SK-N-SH treated with all-trans-retinoic acid at 6 μM for 48 hours (cell line): ENCODE results near the gene DCTN3.

ENCODE experiments used
- ATAC-seq: fragments of 200-7000 bp; cut with Tn5 transposase; 3 replicates; pipeline ENCODE4 v1.9.1; 2020; ENCODE audit warnings: mild to moderate bottlenecking, moderate library complexity
- BACH2 ChIP-seq: fragments of 250-450 bp; sonication (Bioruptor Pico); IDR thresholded peaks from 2 replicates; pipeline ENCODE4 v1.9.0; 2021; ENCODE audit warnings: mild to moderate bottlenecking, borderline replicate concordance
- CSDC2 ChIP-seq: fragments of 250-450 bp; sonication (Bioruptor Pico); IDR thresholded peaks from 2 replicates; pipeline ENCODE4 v1.5.0; 2020; ENCODE audit warnings: mild to moderate bottlenecking, moderate library complexity
- GLIS3 ChIP-seq: fragments of 250-450 bp; sonication (Bioruptor Pico); IDR thresholded peaks from 2 replicates; pipeline ENCODE4 v1.5.0; 2020; ENCODE audit warnings: mild to moderate bottlenecking, moderate library complexity
- ISL1 ChIP-seq: fragments of 250-450 bp; sonication (Bioruptor Pico); IDR thresholded peaks from 2 replicates; pipeline ENCODE4 v2.1.2; 2022; ENCODE audit warnings: mild to moderate bottlenecking, moderate library complexity
- OSR1 ChIP-seq: fragments of 250-450 bp; sonication (Bioruptor Pico); IDR thresholded peaks from 2 replicates; pipeline ENCODE4 v1.8.0; 2022; ENCODE audit warnings: moderate library complexity, mild to moderate bottlenecking, inconsistent platforms
- RARB ChIP-seq: fragments of 250-450 bp; sonication (Bioruptor Pico); IDR thresholded peaks from 2 replicates; pipeline ENCODE4 v1.8.0; 2021; ENCODE audit warnings: mild to moderate bottlenecking, moderate library complexity
- TCF4 ChIP-seq: fragments of 250-450 bp; sonication (Bioruptor Pico); IDR thresholded peaks from 2 replicates; pipeline ENCODE4 v1.8.0; 2021; ENCODE audit warnings: mild to moderate bottlenecking, moderate library complexity, borderline replicate concordance
- TOX ChIP-seq: fragments of 250-450 bp; sonication (Bioruptor Pico); IDR thresholded peaks from 2 replicates; pipeline ENCODE4 v1.8.0; 2021; ENCODE audit warnings: mild to moderate bottlenecking, moderate library complexity, borderline replicate concordance
- ZC3H10 ChIP-seq: fragments of 250-450 bp; sonication (Bioruptor Pico); IDR thresholded peaks from 2 replicates; pipeline ENCODE4 v1.5.1; 2021; ENCODE audit warnings: mild to moderate bottlenecking, moderate library complexity
- ZFP3 ChIP-seq: fragments of 250-450 bp; sonication (Bioruptor Pico); IDR thresholded peaks from 2 replicates; pipeline ENCODE4 v1.5.0; 2020; ENCODE audit warnings: mild to moderate bottlenecking, moderate library complexity
- ZFP30 ChIP-seq: fragments of 450-650 bp; formaldehyde crosslinking; IDR thresholded peaks from 2 replicates; pipeline ENCODE4 v1.5.0; 2022; ENCODE audit warnings: mild to moderate bottlenecking, moderate library complexity
- ZNF565 ChIP-seq: fragments of 450-650 bp; formaldehyde crosslinking; conservative IDR thresholded peaks from 2 replicates; pipeline ENCODE4 v1.5.0; 2020; ENCODE audit warnings: low read depth, mild to moderate bottlenecking, moderate library complexity
- ZNF70 ChIP-seq: fragments of 450-650 bp; formaldehyde crosslinking; IDR thresholded peaks from 2 replicates; pipeline ENCODE4 v1.5.0; 2020; ENCODE audit warnings: mild to moderate bottlenecking, moderate library complexity
- TF ChIP-seq, protein P1 (sequence below): fragments of 250-450 bp; sonication (Bioruptor Pico); IDR thresholded peaks from 2 replicates; pipeline ENCODE4 v1.5.1; 2021; ENCODE audit warnings: mild to moderate bottlenecking, moderate library complexity
- TF ChIP-seq, protein P2 (sequence below): fragments of 250-450 bp; sonication (Bioruptor Pico); IDR thresholded peaks from 2 replicates; pipeline ENCODE4 v1.8.0; 2020; ENCODE audit warnings: mild to moderate bottlenecking, moderate library complexity, borderline replicate concordance
- TF ChIP-seq, protein P3 (sequence below): fragments of 250-450 bp; sonication (Bioruptor Pico); IDR thresholded peaks from 2 replicates; pipeline ENCODE4 v1.8.0; 2021; ENCODE audit warnings: low read depth, mild to moderate bottlenecking, moderate library complexity, borderline replicate concordance
- TF ChIP-seq, protein P4 (sequence below): fragments of 250-450 bp; sonication (Bioruptor Pico); IDR thresholded peaks from 2 replicates; pipeline ENCODE4 v1.5.0; 2020; ENCODE audit warnings: mild to moderate bottlenecking, moderate library complexity
- TF ChIP-seq, protein P5 (sequence below): fragments of 250-450 bp; sonication (Bioruptor Pico); IDR thresholded peaks from 2 replicates; pipeline ENCODE4 v1.5.1; 2020; ENCODE audit warnings: low read depth, mild to moderate bottlenecking, moderate library complexity

DCTN3 gene

DNA sequence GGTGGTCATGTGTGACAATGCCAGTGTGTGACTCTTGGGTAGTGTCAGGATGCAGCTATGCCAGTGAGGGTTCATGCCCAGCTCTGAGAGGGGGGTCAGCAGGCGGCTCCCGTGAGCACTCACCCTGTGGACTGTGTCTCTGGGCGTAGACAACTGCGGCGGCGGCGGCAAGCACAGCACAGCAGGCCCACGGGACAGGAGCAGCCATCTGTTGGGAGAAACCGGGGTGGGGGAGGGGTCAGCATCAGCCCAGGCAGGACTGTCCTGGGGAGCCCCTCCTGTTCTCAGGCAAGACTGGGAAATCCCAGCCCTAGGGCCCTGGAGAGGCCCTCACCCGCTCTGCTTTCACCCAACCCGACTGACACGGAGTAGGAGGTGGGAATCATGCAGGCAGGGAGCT lies 51.5 kb downstream of the DCTN3 start:
- ATAC-seq, result no peak
- TF ChIP-seq ZFP3 (CRISPR knock-in tag), result no peak
- TF ChIP-seq, protein P1, sequence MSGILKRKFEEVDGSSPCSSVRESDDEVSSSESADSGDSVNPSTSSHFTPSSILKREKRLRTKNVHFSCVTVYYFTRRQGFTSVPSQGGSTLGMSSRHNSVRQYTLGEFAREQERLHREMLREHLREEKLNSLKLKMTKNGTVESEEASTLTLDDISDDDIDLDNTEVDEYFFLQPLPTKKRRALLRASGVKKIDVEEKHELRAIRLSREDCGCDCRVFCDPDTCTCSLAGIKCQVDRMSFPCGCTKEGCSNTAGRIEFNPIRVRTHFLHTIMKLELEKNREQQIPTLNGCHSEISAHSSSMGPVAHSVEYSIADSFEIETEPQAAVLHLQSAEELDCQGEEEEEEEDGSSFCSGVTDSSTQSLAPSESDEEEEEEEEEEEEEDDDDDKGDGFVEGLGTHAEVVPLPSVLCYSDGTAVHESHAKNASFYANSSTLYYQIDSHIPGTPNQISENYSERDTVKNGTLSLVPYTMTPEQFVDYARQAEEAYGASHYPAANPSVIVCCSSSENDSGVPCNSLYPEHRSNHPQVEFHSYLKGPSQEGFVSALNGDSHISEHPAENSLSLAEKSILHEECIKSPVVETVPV (CRISPR knock-in tag), result no peak
- TF ChIP-seq ISL1 (CRISPR knock-in tag), result no peak
- TF ChIP-seq RARB (CRISPR knock-in tag), result no peak
- no peak for TF ChIP-seq ZC3H10 (CRISPR knock-in tag)
- TF ChIP-seq BACH2, result no peak
- TF ChIP-seq ZFP30 (CRISPR knock-in tag), result no peak
- TF ChIP-seq ZNF565 (CRISPR knock-in tag), result no peak
- TF ChIP-seq, protein P2, sequence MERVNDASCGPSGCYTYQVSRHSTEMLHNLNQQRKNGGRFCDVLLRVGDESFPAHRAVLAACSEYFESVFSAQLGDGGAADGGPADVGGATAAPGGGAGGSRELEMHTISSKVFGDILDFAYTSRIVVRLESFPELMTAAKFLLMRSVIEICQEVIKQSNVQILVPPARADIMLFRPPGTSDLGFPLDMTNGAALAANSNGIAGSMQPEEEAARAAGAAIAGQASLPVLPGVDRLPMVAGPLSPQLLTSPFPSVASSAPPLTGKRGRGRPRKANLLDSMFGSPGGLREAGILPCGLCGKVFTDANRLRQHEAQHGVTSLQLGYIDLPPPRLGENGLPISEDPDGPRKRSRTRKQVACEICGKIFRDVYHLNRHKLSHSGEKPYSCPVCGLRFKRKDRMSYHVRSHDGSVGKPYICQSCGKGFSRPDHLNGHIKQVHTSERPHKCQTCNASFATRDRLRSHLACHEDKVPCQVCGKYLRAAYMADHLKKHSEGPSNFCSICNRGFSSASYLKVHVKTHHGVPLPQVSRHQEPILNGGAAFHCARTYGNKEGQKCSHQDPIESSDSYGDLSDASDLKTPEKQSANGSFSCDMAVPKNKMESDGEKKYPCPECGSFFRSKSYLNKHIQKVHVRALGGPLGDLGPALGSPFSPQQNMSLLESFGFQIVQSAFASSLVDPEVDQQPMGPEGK (CRISPR knock-in tag), result no peak
- no peak for TF ChIP-seq CSDC2 (CRISPR knock-in tag)
- no peak for TF ChIP-seq TOX (CRISPR knock-in tag)

DNA sequence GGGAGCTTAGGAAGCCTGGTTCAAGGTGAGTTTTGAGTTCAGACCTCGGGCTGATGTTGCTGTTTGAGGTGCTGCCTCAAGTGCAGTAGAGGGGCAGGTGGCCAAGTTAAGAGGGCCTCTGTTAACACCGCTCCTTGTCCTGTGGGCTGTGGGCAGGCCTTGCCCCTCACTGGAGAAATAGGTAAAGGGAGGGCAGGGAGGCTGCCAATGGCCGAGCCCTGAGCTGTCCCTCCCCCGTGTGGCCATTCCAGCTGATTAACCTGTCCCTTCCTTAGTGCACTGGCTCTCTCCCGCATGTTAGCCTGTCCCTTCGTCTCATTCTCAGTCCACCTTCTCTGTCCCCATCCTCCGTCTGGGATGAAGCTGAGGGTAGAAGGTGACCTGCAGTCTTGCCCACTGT lies 52.2 kb downstream of the DCTN3 start:
- no peak for ATAC-seq
- no peak for TF ChIP-seq TCF4 (CRISPR knock-in tag)
- TF ChIP-seq GLIS3, result no peak
- no peak for TF ChIP-seq CSDC2 (CRISPR knock-in tag)
- TF ChIP-seq, protein P3, sequence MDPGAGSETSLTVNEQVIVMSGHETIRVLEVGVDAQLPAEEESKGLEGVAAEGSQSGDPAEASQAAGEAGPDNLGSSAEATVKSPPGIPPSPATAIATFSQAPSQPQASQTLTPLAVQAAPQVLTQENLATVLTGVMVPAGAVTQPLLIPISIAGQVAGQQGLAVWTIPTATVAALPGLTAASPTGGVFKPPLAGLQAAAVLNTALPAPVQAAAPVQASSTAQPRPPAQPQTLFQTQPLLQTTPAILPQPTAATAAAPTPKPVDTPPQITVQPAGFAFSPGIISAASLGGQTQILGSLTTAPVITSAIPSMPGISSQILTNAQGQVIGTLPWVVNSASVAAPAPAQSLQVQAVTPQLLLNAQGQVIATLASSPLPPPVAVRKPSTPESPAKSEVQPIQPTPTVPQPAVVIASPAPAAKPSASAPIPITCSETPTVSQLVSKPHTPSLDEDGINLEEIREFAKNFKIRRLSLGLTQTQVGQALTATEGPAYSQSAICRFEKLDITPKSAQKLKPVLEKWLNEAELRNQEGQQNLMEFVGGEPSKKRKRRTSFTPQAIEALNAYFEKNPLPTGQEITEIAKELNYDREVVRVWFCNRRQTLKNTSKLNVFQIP (CRISPR knock-in tag), result no peak
- no peak for TF ChIP-seq OSR1 (CRISPR knock-in tag)
- TF ChIP-seq ZFP3 (CRISPR knock-in tag), result no peak
- TF ChIP-seq, all 23 proteins: peak for 0

DNA sequence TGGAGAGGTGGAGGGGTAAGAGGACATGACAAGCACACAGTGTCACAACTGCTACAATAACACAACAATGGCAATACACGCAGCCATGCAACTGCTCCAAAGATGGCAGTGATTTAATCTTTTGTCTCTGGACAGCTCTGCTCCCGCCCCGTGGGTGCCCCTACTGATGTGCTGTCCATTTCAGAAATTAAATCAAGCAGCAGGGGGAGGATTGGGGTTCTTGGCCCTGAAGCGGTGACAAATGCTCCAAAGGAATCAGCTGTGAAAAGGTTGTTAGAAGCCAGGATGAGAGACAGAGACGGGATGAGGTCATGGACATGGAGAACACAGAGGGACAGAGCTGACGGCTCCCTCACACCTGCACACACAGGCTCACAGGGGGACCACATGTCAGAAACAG lies 53.3 kb downstream of the DCTN3 start:
- TF ChIP-seq, protein P4, sequence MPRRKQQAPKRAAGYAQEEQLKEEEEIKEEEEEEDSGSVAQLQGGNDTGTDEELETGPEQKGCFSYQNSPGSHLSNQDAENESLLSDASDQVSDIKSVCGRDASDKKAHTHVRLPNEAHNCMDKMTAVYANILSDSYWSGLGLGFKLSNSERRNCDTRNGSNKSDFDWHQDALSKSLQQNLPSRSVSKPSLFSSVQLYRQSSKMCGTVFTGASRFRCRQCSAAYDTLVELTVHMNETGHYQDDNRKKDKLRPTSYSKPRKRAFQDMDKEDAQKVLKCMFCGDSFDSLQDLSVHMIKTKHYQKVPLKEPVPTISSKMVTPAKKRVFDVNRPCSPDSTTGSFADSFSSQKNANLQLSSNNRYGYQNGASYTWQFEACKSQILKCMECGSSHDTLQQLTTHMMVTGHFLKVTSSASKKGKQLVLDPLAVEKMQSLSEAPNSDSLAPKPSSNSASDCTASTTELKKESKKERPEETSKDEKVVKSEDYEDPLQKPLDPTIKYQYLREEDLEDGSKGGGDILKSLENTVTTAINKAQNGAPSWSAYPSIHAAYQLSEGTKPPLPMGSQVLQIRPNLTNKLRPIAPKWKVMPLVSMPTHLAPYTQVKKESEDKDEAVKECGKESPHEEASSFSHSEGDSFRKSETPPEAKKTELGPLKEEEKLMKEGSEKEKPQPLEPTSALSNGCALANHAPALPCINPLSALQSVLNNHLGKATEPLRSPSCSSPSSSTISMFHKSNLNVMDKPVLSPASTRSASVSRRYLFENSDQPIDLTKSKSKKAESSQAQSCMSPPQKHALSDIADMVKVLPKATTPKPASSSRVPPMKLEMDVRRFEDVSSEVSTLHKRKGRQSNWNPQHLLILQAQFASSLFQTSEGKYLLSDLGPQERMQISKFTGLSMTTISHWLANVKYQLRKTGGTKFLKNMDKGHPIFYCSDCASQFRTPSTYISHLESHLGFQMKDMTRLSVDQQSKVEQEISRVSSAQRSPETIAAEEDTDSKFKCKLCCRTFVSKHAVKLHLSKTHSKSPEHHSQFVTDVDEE, result 0 out of 2 replicates have a peak, but pooled peaks have one; percentile 30
- TF ChIP-seq ZFP3 (CRISPR knock-in tag), result no peak
- ATAC-seq, result no peak

DNA sequence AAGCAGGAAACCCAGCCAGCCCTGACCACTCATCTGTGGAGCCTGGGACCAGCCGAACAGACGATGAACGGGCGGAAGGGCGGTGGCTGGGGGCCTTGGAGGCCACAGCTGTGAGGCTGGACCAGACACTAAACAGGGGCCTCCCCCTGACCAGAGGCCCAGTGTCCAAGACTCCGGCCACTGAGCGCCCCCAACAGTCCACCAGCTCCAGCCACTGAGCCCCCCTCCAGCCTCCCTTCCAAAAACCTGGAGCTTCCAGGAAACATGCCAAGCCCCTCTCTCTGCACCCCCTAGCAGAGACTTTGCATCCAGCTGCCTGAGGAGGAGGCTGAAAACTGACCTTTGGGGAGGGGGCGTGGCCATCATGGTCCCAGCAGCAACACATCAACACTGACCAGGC lies 54.0 kb downstream of the DCTN3 start:
- TF ChIP-seq ZC3H10 (CRISPR knock-in tag) (no peak), TOX (CRISPR knock-in tag) (no peak), ZNF70 (CRISPR knock-in tag) (no peak), TCF4 (CRISPR knock-in tag) (no peak), ISL1 (CRISPR knock-in tag) (no peak), GLIS3 (no peak)
- TF ChIP-seq, protein P5, sequence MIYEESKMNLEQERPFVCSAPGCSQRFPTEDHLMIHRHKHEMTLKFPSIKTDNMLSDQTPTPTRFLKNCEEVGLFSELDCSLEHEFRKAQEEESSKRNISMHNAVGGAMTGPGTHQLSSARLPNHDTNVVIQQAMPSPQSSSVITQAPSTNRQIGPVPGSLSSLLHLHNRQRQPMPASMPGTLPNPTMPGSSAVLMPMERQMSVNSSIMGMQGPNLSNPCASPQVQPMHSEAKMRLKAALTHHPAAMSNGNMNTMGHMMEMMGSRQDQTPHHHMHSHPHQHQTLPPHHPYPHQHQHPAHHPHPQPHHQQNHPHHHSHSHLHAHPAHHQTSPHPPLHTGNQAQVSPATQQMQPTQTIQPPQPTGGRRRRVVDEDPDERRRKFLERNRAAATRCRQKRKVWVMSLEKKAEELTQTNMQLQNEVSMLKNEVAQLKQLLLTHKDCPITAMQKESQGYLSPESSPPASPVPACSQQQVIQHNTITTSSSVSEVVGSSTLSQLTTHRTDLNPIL (CRISPR knock-in tag), result no peak
- TF ChIP-seq, protein P2 (CRISPR knock-in tag), result no peak
- TF ChIP-seq, protein P4, result no peak
- ATAC-seq, result no peak
